ENCODE data around the gene GADD45A. TPM values are rescaled to one million over a fixed set of nuclear protein-coding genes. Genes with fewer than 3 reads are reported as not detected.

GADD45A gene
- polyA plus RNA-seq, 1 of the 3 experiments (the other 2 are of a cell fraction): 164 TPM

- Histone ChIP-seq H3K9me2 (no peaks in the 10 kb centered on the region), H3K27ac (ENCODE audit: low read depth in 2 of 2, low read length in 1 of 2) (peak overlapping the region in 1 of 2 experiments; percentile 80; a peak in 3 of 4 replicates), H2AFZ (ENCODE audit: low read depth) (no peak overlapping the region), H4K20me1 (ENCODE audit: insufficient read depth) (no peaks in the 10 kb centered on the region), H3K9me3 (no peaks in the 10 kb centered on the region), H3F3A (replicated peaks; ENCODE audit: insufficient read depth) (peaks cover 26% of the 10 kb centered on the region), H3K36me3 (replicated peaks in 1 of 2; ENCODE audit: control insufficient read depth in 1 of 2, insufficient read depth in 2 of 2, low read length in 1 of 2) (peaks cover under 1 to 2% of the 10 kb centered on the region in 2 experiments), H3K4me2 (peak overlapping the region; percentile 61; the same call in 1 of the 2 replicates), H3K4me1 (ENCODE audit: control insufficient read depth in 1 of 2, insufficient read depth in 2 of 2, low read depth in 1 of 2, low read length in 1 of 2) (peaks cover 46 to 48% of the 10 kb centered on the region in 2 experiments), H3K4me3 (ENCODE audit: low read depth in 2 of 2, low read length in 1 of 2) (peak overlapping the region in 1 of 2 experiments; percentile 25; a peak in 1 of 4 replicates), H3K9ac (peak overlapping the region; percentile 14; the same call in 1 of the 2 replicates), H3K27me3 (ENCODE audit: insufficient read depth) (no peaks in the 10 kb centered on the region), H3K79me2 (ENCODE audit: insufficient read depth) (peaks cover 48% of the 10 kb centered on the region)
- TF ChIP-seq TEAD4 (IDR thresholded peaks at IDR 0.05; ENCODE audit: borderline replicate concordance, insufficient read depth) (no peak), FOXJ3 (CRISPR knock-in tag; IDR thresholded peaks at IDR 0.05) (no peak), CTCF (IDR thresholded peaks at IDR 0.05) (no peak), POLR2AphosphoS5 (IDR thresholded peaks at IDR 0.05; ENCODE audit: low read depth, low read length) (no peak), PBX3 (IDR thresholded peaks at IDR 0.05) (no peak), REST (IDR thresholded peaks at IDR 0.05; ENCODE audit: low read depth, low read length) (no peak), MXI1 (IDR thresholded peaks at IDR 0.05; ENCODE audit: low read depth, low read length) (no peak), RAD21 (IDR thresholded peaks at IDR 0.05; ENCODE audit: low read length) (no peak), FOSL2 (IDR thresholded peaks at IDR 0.05; ENCODE audit: borderline replicate concordance, low read depth) (no peak), SIN3A (IDR thresholded peaks at IDR 0.05; ENCODE audit: borderline replicate concordance, low read depth, low read length) (no peak), EP300 (IDR thresholded peaks at IDR 0.05; ENCODE audit: borderline replicate concordance in 1 of 2, low read depth in 1 of 2, low read length in 1 of 2) (no peak), TCF12 (IDR thresholded peaks at IDR 0.05) (no peak), NRF1 (IDR thresholded peaks at IDR 0.05; ENCODE audit: low read depth, low read length) (no peak), MEF2A (IDR thresholded peaks at IDR 0.05; ENCODE audit: borderline replicate concordance, low read depth) (no peak), SMC3 (IDR thresholded peaks at IDR 0.05; ENCODE audit: low read depth, low read length) (no peak), USF1 (IDR thresholded peaks at IDR 0.05; ENCODE audit: borderline replicate concordance, low read depth) (no peak), TAF1 (IDR thresholded peaks at IDR 0.05; ENCODE audit: borderline replicate concordance, low read depth, low read length) (no peak), JUND (IDR thresholded peaks at IDR 0.05) (no peak), RXRA (IDR thresholded peaks at IDR 0.05; ENCODE audit: borderline replicate concordance, low read depth) (no peak)
- CTCF ChIA-PET: interaction anchor here (0.8 to 1.8 kb wide), 5 partner anchors 10 to 176 kb away, joined by 3 to 8 read pairs (median 4); no protein-coding TSS in a partner anchor
- 73% methylated on average over 7 of the region's 7 CpGs for WGBS (ENCODE audit: low lambda C conversion rate)
- no peak for DNase-seq
- POLR2A ChIA-PET: interaction anchor here (0.6 kb wide), 1 partner anchor 24 kb away, joined by 3 read pairs; no protein-coding TSS in a partner anchor
Measured at GRCh38 chr1:67711158-67711854, 26.3 kb downstream of the GADD45A start.

Data from SK-N-SH (cell line).